K562 (cell line): Measurements from ENCODE around the gene USP49. TPM values are rescaled to one million over a fixed set of nuclear protein-coding genes. Genes with fewer than 3 reads are reported as not detected.

Source experiments
- BCLAF1 ChIP-seq, 2 experiments: fragments of 450-650 bp in 1 of 2; IDR thresholded peaks; 2 replicates each; pipeline ENCODE4 v1.6.1; 2011 to 2017; ENCODE audit warnings: low read depth in 2 of 2, antibody characterized with exemption in 1 of 2, borderline replicate concordance in 1 of 2, low read length in 1 of 2, mild to moderate bottlenecking in 1 of 2, mixed read lengths in 1 of 2; ENCODE audit not compliant: control insufficient read depth in 1 of 2
- KDM1A ChIP-seq, 2 experiments: fragments of 450-650 bp; IDR thresholded peaks; 2 replicates each; pipeline ENCODE4 v1.6.1; 2016; ENCODE audit warnings: mild to moderate bottlenecking in 2 of 2
- MBD1 ChIP-seq: fragments of 250-450 bp; sonication (Bioruptor Pico); IDR thresholded peaks from 2 replicates; pipeline ENCODE4 v1.8.0; 2022; ENCODE audit warnings: inconsistent platforms
- NCOR1 ChIP-seq: fragments of 450-650 bp; IDR thresholded peaks from 2 replicates; pipeline ENCODE4 v1.6.1; 2016; ENCODE audit warnings: mild to moderate bottlenecking, moderate library complexity
- POLR2AphosphoS5 ChIP-seq: IDR thresholded peaks from 2 replicates; pipeline ENCODE4 v1.6.1; 2011; ENCODE audit warnings: mild to moderate bottlenecking, low read depth, low read length, moderate library complexity; ENCODE audit not compliant: control insufficient read depth, insufficient read depth
- TCF3 ChIP-seq: sonication (generic); formaldehyde crosslinking; IDR thresholded peaks from 2 replicates; pipeline ENCODE4 v1.4.0; 2020; ENCODE audit warnings: mild to moderate bottlenecking, missing genetic modification reagents
- TEAD4 ChIP-seq, 2 experiments: sonication (generic) in 1 of 2; formaldehyde crosslinking in 1 of 2; IDR thresholded peaks; 2 replicates each; pipeline versions ENCODE4 v1.6.1 to v1.8.0; 2012 to 2022; ENCODE audit warnings: borderline replicate concordance in 1 of 2, inconsistent platforms in 1 of 2, low read length in 1 of 2, mild to moderate bottlenecking in 1 of 2, missing genetic modification reagents in 1 of 2
- THAP7 ChIP-seq: fragments of 250-450 bp; sonication (Bioruptor Pico); IDR thresholded peaks from 2 replicates; pipeline ENCODE4 v1.5.0; 2021
- ZFPM2 ChIP-seq: fragments of 250-450 bp; sonication (Bioruptor Pico); IDR thresholded peaks from 2 replicates; pipeline ENCODE4 v1.5.1; 2022; ENCODE audit warnings: mild to moderate bottlenecking
- ZNF124 ChIP-seq: sonication (generic); formaldehyde crosslinking; IDR thresholded peaks from 2 replicates; pipeline ENCODE4 v1.8.1; 2022; ENCODE audit warnings: missing genetic modification reagents
- ZNF280B ChIP-seq: fragments of 250-450 bp; sonication (Bioruptor Pico); IDR thresholded peaks from 2 replicates; pipeline ENCODE4 v1.5.1; 2021; ENCODE audit warnings: mild to moderate bottlenecking
- ZNF740 ChIP-seq, 3 experiments: fragments of 200-800 bp in 1 of 3; sonication (Bioruptor generic) in 1 of 3; sonication (generic) in 1 of 3; formaldehyde crosslinking in 1 of 3; IDR thresholded peaks; 2 replicates each; pipeline versions ENCODE4 v1.6.1 to v1.8.0; 2016 to 2022; ENCODE audit warnings: mild to moderate bottlenecking in 2 of 3, missing compliant biosample characterization in 2 of 3, missing genetic modification characterization in 2 of 3, missing genetic modification reagents in 1 of 3
- polyA plus RNA-seq, 8 experiments: library from polyadenylated mRNA; depleted of rRNA in 4 of 8; stranded (reverse) in 5 of 8; unstranded in 3 of 8; fragments of >200 nt; fragmentation: Nextera tagmentation in 2 of 8; fragmentation: Illumina TruSeq in 1 of 8; extraction: Ambion mirVana in 2 of 8; extraction: Trizol in 1 of 8; gene quantifications; 2 replicates each; pipeline versions ENCODE4 v1.2.1 to v1.2.3, GENCODE V29; 2011 to 2014; ENCODE audit warnings: inconsistent platforms in 1 of 8, missing spikeins in 1 of 8
- total RNA-seq, 7 experiments: library from RNA; depleted of rRNA in 6 of 7; stranded (reverse); fragments of >200 nt in 6 of 7; fragmentation: Illumina TruSeq in 2 of 7; extraction: Trizol in 2 of 7; gene quantifications; 2 replicates each; pipeline versions ENCODE4 v1.2.1 to v1.2.3, GENCODE V29; 2011 to 2021; ENCODE audit warnings: low replicate concordance in 1 of 7
- TF ChIP-seq, protein P1 (sequence below): fragments of 200-400 bp; formaldehyde crosslinking; IDR thresholded peaks from 2 replicates; pipeline ENCODE4 v1.6.1; 2017; ENCODE audit warnings: mild to moderate bottlenecking, low read depth, low read length, moderate library complexity

Gene USP49
- total and polyA plus RNA-seq, 9 of the 15 experiments (the other 6 are each of a cell fraction or from before 2014, with no cell fraction given): 1.0 to 9.9 (median 6.5) TPM

DNA sequence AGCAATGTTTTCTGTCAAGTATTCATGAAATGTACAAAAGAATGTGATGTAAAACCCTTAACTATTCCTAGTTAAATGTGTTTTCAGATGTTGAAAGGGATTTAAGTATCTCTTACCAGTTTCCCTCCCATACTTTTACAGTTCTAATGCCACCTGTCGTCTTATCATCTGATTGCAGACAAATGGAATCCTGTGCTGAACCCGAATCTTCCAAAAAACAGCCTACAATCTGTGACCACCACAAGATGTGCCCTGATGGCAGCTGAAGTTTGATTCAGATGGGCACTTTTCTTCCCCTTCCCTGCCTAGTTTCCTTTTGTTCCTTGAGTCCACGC, 105.8 kb downstream of the USP49 start (continued):
- TF ChIP-seq, protein P1, sequence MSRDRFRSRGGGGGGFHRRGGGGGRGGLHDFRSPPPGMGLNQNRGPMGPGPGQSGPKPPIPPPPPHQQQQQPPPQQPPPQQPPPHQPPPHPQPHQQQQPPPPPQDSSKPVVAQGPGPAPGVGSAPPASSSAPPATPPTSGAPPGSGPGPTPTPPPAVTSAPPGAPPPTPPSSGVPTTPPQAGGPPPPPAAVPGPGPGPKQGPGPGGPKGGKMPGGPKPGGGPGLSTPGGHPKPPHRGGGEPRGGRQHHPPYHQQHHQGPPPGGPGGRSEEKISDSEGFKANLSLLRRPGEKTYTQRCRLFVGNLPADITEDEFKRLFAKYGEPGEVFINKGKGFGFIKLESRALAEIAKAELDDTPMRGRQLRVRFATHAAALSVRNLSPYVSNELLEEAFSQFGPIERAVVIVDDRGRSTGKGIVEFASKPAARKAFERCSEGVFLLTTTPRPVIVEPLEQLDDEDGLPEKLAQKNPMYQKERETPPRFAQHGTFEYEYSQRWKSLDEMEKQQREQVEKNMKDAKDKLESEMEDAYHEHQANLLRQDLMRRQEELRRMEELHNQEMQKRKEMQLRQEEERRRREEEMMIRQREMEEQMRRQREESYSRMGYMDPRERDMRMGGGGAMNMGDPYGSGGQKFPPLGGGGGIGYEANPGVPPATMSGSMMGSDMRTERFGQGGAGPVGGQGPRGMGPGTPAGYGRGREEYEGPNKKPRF: no peak
- TF ChIP-seq TCF3 (peak; percentile 58), MBD1 (CRISPR knock-in tag) (no peak), ZNF740 (CRISPR knock-in tag; IDR thresholded peaks at IDR 0.05) (no peak), ZNF740 (tag; IDR thresholded peaks at IDR 0.05) (no peak), POLR2AphosphoS5 (peak; percentile 21; the same call in 1 of the 2 replicates), THAP7 (CRISPR knock-in tag) (no peak), NCOR1 (peak; percentile 27; the same call in 1 of the 2 replicates), ZNF280B (CRISPR knock-in tag) (no peak), TEAD4 (IDR thresholded peaks at IDR 0.05; ENCODE audit: low read length) (peak; percentile 75), TEAD4 (CRISPR knock-in tag; IDR thresholded peaks at IDR 0.05; ENCODE audit: borderline replicate concordance) (no peak), KDM1A (IDR thresholded peaks at IDR 0.05) (peak; percentile 58 to 63; a peak in 3 of 4 replicates), BCLAF1 (IDR thresholded peaks at IDR 0.05; ENCODE audit: borderline replicate concordance in 1 of 2, control insufficient read depth in 1 of 2, low read depth in 2 of 2, low read length in 1 of 2) (no peak), ZFPM2 (CRISPR knock-in tag) (no peak), ZNF124 (no peak)
- TF ChIP-seq, all 486 proteins: peak for 11
